ENCODE measurements around the gene ULK2.

- TF ChIP-seq CTCF (conservative IDR thresholded peaks at IDR 0.05) (no peak), ZFX (IDR thresholded peaks at IDR 0.05) (no peak)
Observed at GRCh38 chr17:19868079-19868395, 301 bp upstream of the ULK2 start.
